H1 (cell line): Measurements from ENCODE around the gene YLPM1. TPM values are rescaled to one million over a fixed set of nuclear protein-coding genes. Genes with fewer than 3 reads are reported as not detected.

Source experiments
- CTCF ChIA-PET: fragments of 300-600 bp; sonication (Branson Sonifier 250); formaldehyde crosslinking; loops from one replicate; lab custom pipeline; 2021; ENCODE audit not compliant: partially characterized antibody; lab: Charles Lee
- POLR2A ChIA-PET: fragments of 300-600 bp; sonication (Branson Sonifier 250); formaldehyde crosslinking; loops from one replicate; lab custom pipeline; 2021; ENCODE audit warnings: inconsistent platforms; ENCODE audit not compliant: partially characterized antibody; lab: Charles Lee
- DNase-seq, 2 experiments: peaks; one replicate each; pipeline versions ENCODE4 v3.0.0 to v3.0.0-alpha.2; 2010 to 2022; ENCODE audit warnings: low spot score in 2 of 2, low read depth in 1 of 2, mixed read lengths in 1 of 2
- FAIRE-seq: peaks from 2 replicates; lab custom pipeline; 2011; peaks lifted over from hg19 to GRCh38; lab: Jason Lieb, UNC
- H2AFZ ChIP-seq: 2 replicates; pipeline ENCODE4 v1.8.1; 2012; ENCODE audit warnings: low read length, inconsistent platforms
- H2AK5ac ChIP-seq: 2 replicates; pipeline ENCODE4 v1.6.1; 2013; ENCODE audit warnings: low read depth, low read length
- H2BK120ac ChIP-seq: replicated peaks from 2 replicates; pipeline ENCODE3; 2013; ENCODE audit warnings: low read depth, low read length, inconsistent platforms
- H2BK12ac ChIP-seq: 2 replicates; pipeline ENCODE4 v1.6.1; 2013; ENCODE audit warnings: low read depth, low read length
- H2BK15ac ChIP-seq: 2 replicates; pipeline ENCODE4 v1.6.1; 2013; ENCODE audit warnings: low read length
- H2BK20ac ChIP-seq: 2 replicates; pipeline ENCODE4 v1.6.1; 2013; ENCODE audit warnings: low read length
- H2BK5ac ChIP-seq: 2 replicates; pipeline ENCODE4 v1.6.1; 2013; ENCODE audit warnings: low read depth, low read length
- H3K14ac ChIP-seq: 2 replicates; pipeline ENCODE4 v1.6.1; 2013; ENCODE audit warnings: inconsistent platforms; ENCODE audit not compliant: insufficient read length
- H3K18ac ChIP-seq: 2 replicates; pipeline ENCODE4 v1.6.1; 2013; ENCODE audit warnings: low read length; ENCODE audit errors: extremely low read depth
- H3K23ac ChIP-seq: 2 replicates; pipeline ENCODE4 v1.6.1; 2013; ENCODE audit warnings: inconsistent platforms; ENCODE audit not compliant: insufficient read length
- H3K23me2 ChIP-seq: 2 replicates; pipeline ENCODE4 v1.6.1; 2013; ENCODE audit warnings: low read depth, low read length
- H3K27ac ChIP-seq: 2 replicates; pipeline ENCODE4 v1.6.1; 2011; ENCODE audit warnings: low read depth, low read length, inconsistent platforms
- H3K27me3 ChIP-seq, 4 experiments: replicated peaks in 1 of 4; 1 replicate in 1 of 4; 2 replicates in 3 of 4; pipeline versions ENCODE4 v1.6.1 to v1.8.1; 2011 to 2013; ENCODE audit warnings: low read length in 3 of 4, mild to moderate bottlenecking in 3 of 4, inconsistent platforms in 2 of 4, mixed read lengths in 2 of 4, moderate library complexity in 1 of 4; ENCODE audit not compliant: control insufficient read depth in 3 of 4, insufficient read depth in 3 of 4; ENCODE audit errors: extremely low read depth in 1 of 4
- H3K36me3 ChIP-seq, 4 experiments: 2 replicates each; pipeline versions ENCODE4 v1.6.1 to v1.8.1; 2011 to 2013; ENCODE audit warnings: mild to moderate bottlenecking in 4 of 4, low read length in 3 of 4, moderate library complexity in 2 of 4, control low read depth in 1 of 4, inconsistent platforms in 1 of 4; ENCODE audit not compliant: insufficient read depth in 4 of 4, control insufficient read depth in 2 of 4
- H3K4ac ChIP-seq: replicated peaks from 2 replicates; pipeline ENCODE3; 2013; ENCODE audit warnings: low read length, low read depth, mixed read lengths, inconsistent platforms; ENCODE audit not compliant: insufficient read length
- H3K4me1 ChIP-seq, 4 experiments: replicated peaks in 1 of 4; 1 replicate in 1 of 4; 2 replicates in 3 of 4; pipeline versions ENCODE4 v1.6.1 to v1.8.1; 2011 to 2013; ENCODE audit warnings: low read length in 3 of 4, inconsistent platforms in 2 of 4, mixed read lengths in 1 of 4; ENCODE audit not compliant: insufficient read depth in 4 of 4, control insufficient read depth in 3 of 4
- H3K4me2 ChIP-seq, 2 experiments: 2 replicates each; pipeline versions ENCODE4 v1.6.1 to v1.8.1; 2011 to 2013; ENCODE audit warnings: low read depth in 2 of 2, low read length in 2 of 2, control low read depth in 1 of 2, inconsistent platforms in 1 of 2, mild to moderate bottlenecking in 1 of 2; ENCODE audit not compliant: insufficient read depth in 1 of 2
- H3K4me3 ChIP-seq, 4 experiments: fragments of 200-600, 300-600 bp in 1 of 4; sonication (generic), shearing (Covaris generic), sonication (Bioruptor Twin) in 1 of 4; 2 replicates each; pipeline versions ENCODE4 v1.5.1 to v1.8.1; 2011 to 2016; ENCODE audit warnings: low read length in 4 of 4, low read depth in 3 of 4, control low read depth in 2 of 4, inconsistent platforms in 2 of 4, mild to moderate bottlenecking in 2 of 4, mixed read lengths in 1 of 4, moderate library complexity in 1 of 4; ENCODE audit not compliant: insufficient read depth in 2 of 4; ENCODE audit errors: extremely low read depth in 1 of 4
- H3K56ac ChIP-seq: replicated peaks from 2 replicates; pipeline ENCODE3; 2013; ENCODE audit warnings: low read depth, mild to moderate bottlenecking, mixed read lengths, low read length, inconsistent platforms; ENCODE audit not compliant: insufficient read length
- H3K79me1 ChIP-seq: 2 replicates; pipeline ENCODE4 v1.6.1; 2013; ENCODE audit warnings: low read depth, low read length, control low read depth
- H3K79me2 ChIP-seq, 2 experiments: 2 replicates each; pipeline versions ENCODE4 v1.6.1 to v1.8.1; 2012 to 2013; ENCODE audit warnings: low read length in 2 of 2, mild to moderate bottlenecking in 2 of 2, inconsistent platforms in 1 of 2; ENCODE audit not compliant: insufficient read depth in 2 of 2, control insufficient read depth in 1 of 2
- H3K9ac ChIP-seq, 4 experiments: replicated peaks in 1 of 4; 1 replicate in 1 of 4; 2 replicates in 3 of 4; pipeline versions ENCODE4 v1.6.1 to v1.8.1; 2011 to 2013; ENCODE audit warnings: low read depth in 3 of 4, low read length in 3 of 4, control low read depth in 2 of 4, mild to moderate bottlenecking in 2 of 4, moderate library complexity in 2 of 4, inconsistent platforms in 1 of 4; ENCODE audit errors: extremely low read depth in 1 of 4
- H3K9me3 ChIP-seq, 2 experiments: 2 replicates each; pipeline versions ENCODE4 v1.6.1 to v1.8.1; 2012 to 2013; ENCODE audit warnings: mild to moderate bottlenecking in 2 of 2, moderate library complexity in 2 of 2, control low read depth in 1 of 2, inconsistent platforms in 1 of 2, low read depth in 1 of 2, low read length in 1 of 2, mixed read lengths in 1 of 2; ENCODE audit not compliant: insufficient read depth in 2 of 2
- H4K20me1 ChIP-seq, 2 experiments: replicated peaks in 1 of 2; 2 replicates each; pipeline versions ENCODE3 to v1.8.1; 2011 to 2013; ENCODE audit warnings: inconsistent platforms in 2 of 2, low read length in 2 of 2, mild to moderate bottlenecking in 1 of 2; ENCODE audit not compliant: insufficient read depth in 2 of 2, control insufficient read depth in 1 of 2
- H4K5ac ChIP-seq: 2 replicates; pipeline ENCODE4 v1.6.1; 2013; ENCODE audit warnings: low read length, low read depth, mixed read lengths, inconsistent platforms; ENCODE audit not compliant: insufficient read length
- H4K8ac ChIP-seq: 2 replicates; pipeline ENCODE4 v1.8.0; 2013; ENCODE audit warnings: mild to moderate bottlenecking, moderate library complexity, low read length, inconsistent platforms; ENCODE audit not compliant: insufficient read depth; ENCODE audit errors: extremely low read depth
- H4K91ac ChIP-seq: replicated peaks from 2 replicates; pipeline ENCODE3; 2013; ENCODE audit warnings: low read length, mixed read lengths, inconsistent platforms; ENCODE audit not compliant: insufficient read length
- CTCF ChIP-seq, 3 experiments: IDR thresholded peaks; 1 replicate in 2 of 3; 2 replicates in 1 of 3; pipeline versions ENCODE4 v1.5.1 to v1.6.1; 2011; ENCODE audit warnings: low read length in 3 of 3, mild to moderate bottlenecking in 3 of 3, inconsistent platforms in 2 of 3, low read depth in 1 of 3, moderate library complexity in 1 of 3; ENCODE audit not compliant: insufficient read depth in 1 of 3; ENCODE audit errors: control extremely low read depth in 1 of 3
- SRF ChIP-seq: IDR thresholded peaks from 2 replicates; pipeline ENCODE4 v1.6.1; 2011; ENCODE audit warnings: mild to moderate bottlenecking, low read depth, low read length, moderate library complexity
- whole genome bisulfite sequencing, 2 experiments: shearing (Covaris generic) in 1 of 2; methylation state at CpG; one replicate each; pipeline versions ENCODE4 v1.1.6 to v1.1.7; 2013 to 2015; ENCODE audit warnings: low lambda C conversion rate in 2 of 2, mixed read lengths in 2 of 2, inconsistent platforms in 1 of 2, low coverage in 1 of 2, missing lambda C conversion rate in 1 of 2; ENCODE audit not compliant: insufficient replicate concordance in 2 of 2, insufficient coverage in 1 of 2, insufficient read length in 1 of 2; ENCODE audit errors: extremely low coverage in 1 of 2, missing lambda C conversion rate in 1 of 2; 5-methylcytosine and 5-hydroxymethylcytosine counted together
- polyA plus RNA-seq, 7 experiments: library from polyadenylated mRNA; depleted of rRNA in 3 of 7; stranded (reverse) in 5 of 7; unstranded in 2 of 7; fragments of >200 nt in 5 of 7; fragments of 200-250 nt in 2 of 7; gene quantifications; 1 replicate in 5 of 7; 2 replicates in 1 of 7; 4 replicates in 1 of 7; pipeline versions ENCODE4 v1.2.1 to v1.2.3, GENCODE V29; 2011 to 2013; ENCODE audit warnings: missing spikeins in 2 of 7, mixed read lengths in 2 of 7
- total RNA-seq: library from RNA; stranded (reverse); fragmentation: NEBNext Ultra II Directional; extraction: Animal tissue kit (Norgen Biotek cat#: 25700); gene quantifications from 2 replicates; pipeline ENCODE4 v1.2.1, GENCODE V29; 2021

Gene YLPM1
- total and polyA plus RNA-seq, 2 of the 8 experiments (the other 6 are each of a cell fraction or from before 2014, with no cell fraction given), result 13.5 to 71.7 TPM

GRCh38 chr14:74793506-74794155 is 30.5 kb downstream of the YLPM1 start:
- no peak overlapping the region for H3K4me2 ChIP-seq
- H4K8ac ChIP-seq, result no peak overlapping the region
- no peak overlapping the region for H2BK5ac ChIP-seq
- no peak overlapping the region for H3K9ac ChIP-seq
- H3K79me1 ChIP-seq, result peaks cover 3% of the 10 kb centered on the region; the same call in 1 of the 2 replicates
- POLR2A ChIA-PET, result interaction anchor here (0.6 kb wide), 1 partner anchor 65 kb away, joined by 3 read pairs; no protein-coding TSS in a partner anchor
- no peak overlapping the region for H3K14ac ChIP-seq
- no peak overlapping the region for H4K5ac ChIP-seq
- H2BK15ac ChIP-seq, result no peak overlapping the region
- H2BK120ac ChIP-seq, result no peak overlapping the region
- no peaks in the 10 kb centered on the region for H3K23me2 ChIP-seq
- no peaks in the 10 kb centered on the region for H3K27me3 ChIP-seq
- H3K23ac ChIP-seq, result no peak overlapping the region
- no peak for DNase-seq
- no peak overlapping the region for H3K4me3 ChIP-seq
- H3K4me1 ChIP-seq, result peaks cover 0 to 14% (median 0%) of the 10 kb centered on the region in 4 experiments; a peak in 1 of 7 replicates
- no peaks in the 10 kb centered on the region for H4K20me1 ChIP-seq
- H2BK12ac ChIP-seq, result no peak overlapping the region
- no peak overlapping the region for H4K91ac ChIP-seq
- H3K36me3 ChIP-seq, result peaks cover 2 to 18% (median 9%) of the 10 kb centered on the region in 4 experiments; a peak in 7 of 8 replicates
- FAIRE-seq, result peak; percentile 72
- H3K79me2 ChIP-seq, result peaks cover 0 to 63% of the 10 kb centered on the region in 2 experiments; a peak in 2 of 4 replicates
- H2AK5ac ChIP-seq, result no peak overlapping the region
- no peaks in the 10 kb centered on the region for H3K9me3 ChIP-seq
- CTCF ChIA-PET, result interaction anchor here (0.6 to 2.2 kb wide), 9 partner anchors 8 to 236 kb away, joined by 3 to 8 read pairs (median 4); partner anchors contain the start of gene YLPM1
- no peak overlapping the region for H2BK20ac ChIP-seq
- TF ChIP-seq CTCF (IDR thresholded peaks at IDR 0.05; ENCODE audit: control extremely low read depth in 1 of 3, insufficient read depth in 1 of 3, low read depth in 1 of 3, low read length in 3 of 3), result peak in 2 of 3 experiments; percentile 40 to 51; a peak in 3 of 4 replicates
- TF ChIP-seq SRF, result no peak
- H3K4ac ChIP-seq, result no peak overlapping the region
- H2AFZ ChIP-seq, result no peak overlapping the region
- H3K18ac ChIP-seq, result no peak overlapping the region
- H3K27ac ChIP-seq, result no peak overlapping the region
- no peak overlapping the region for H3K56ac ChIP-seq
- 80% methylated on average over 3 of the region's 3 CpGs; no CpG with 5 or more reads in 1 of the 2 experiments for whole genome bisulfite sequencing, 2 experiments
